ENCODE data around the gene VWA5B2.
"Not testable (repeated sequence)": the region's sequence is repeated elsewhere in the genome, so short reads cannot be mapped to it uniquely, and the experiment has no call there.

The VWA5B2 gene

DNA sequence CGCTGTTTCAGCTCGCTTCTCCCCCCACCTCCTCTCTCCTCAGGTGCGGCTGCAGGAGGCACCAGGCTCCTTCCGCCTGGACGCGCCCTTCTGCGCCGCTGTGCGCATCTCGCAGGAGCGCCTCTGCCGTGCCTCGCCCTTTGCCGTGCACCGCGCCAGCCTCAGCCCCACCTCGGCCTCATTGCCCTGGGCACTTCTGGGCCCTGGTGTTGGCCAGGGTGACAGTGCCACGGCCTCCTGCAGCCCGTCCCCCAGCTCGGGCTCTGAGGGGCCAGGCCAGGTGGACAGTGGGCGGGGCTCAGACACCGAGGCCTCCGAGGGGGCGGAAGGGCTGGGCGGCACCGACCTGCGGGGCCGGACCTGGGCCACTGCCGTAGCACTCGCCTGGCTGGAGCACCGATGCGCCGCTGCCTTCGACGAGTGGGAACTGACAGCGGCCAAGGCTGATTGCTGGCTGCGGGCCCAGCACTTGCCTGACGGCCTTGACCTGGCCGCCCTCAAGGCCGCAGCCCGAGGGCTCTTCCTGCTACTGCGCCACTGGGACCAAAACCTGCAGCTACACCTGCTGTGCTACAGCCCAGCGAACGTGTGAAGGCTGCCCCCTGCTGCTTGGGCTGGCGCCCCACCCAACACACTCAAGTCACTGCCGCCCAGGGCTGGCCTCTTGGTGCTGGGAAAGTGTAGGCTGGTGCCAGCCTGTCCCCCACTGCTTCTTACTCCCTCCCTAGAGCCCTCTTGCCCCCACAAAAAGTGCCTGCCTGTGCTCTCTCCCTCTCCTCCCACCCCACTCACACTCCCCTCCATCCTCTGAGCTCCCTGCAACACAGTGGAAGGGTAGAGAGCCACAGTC is 12.3 kb downstream of the VWA5B2 start:
- no peak for DNase-seq (ENCODE audit: low read depth in 2 of 2)

DNA sequence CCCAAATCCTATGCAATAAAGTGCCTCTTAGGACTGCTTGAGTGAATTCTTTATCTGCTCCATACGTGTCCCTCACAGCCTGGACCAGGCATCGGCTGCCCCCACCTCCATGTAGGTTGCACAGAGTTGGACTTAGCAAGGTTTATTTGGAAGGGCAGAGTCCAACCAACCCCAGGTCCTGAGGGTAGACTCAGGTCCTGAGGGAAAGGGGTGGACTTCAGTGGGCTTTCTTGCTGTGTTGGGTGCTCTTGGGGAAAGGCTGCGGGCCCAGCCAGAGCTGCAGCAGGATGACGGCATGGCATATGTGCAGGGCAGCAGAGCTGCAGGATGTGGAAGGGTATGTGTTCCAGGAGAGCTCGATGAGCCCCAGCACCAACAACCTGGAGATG is 12.9 kb downstream of the VWA5B2 start:
- no peak for DNase-seq (ENCODE audit: low read depth in 2 of 2)

DNA sequence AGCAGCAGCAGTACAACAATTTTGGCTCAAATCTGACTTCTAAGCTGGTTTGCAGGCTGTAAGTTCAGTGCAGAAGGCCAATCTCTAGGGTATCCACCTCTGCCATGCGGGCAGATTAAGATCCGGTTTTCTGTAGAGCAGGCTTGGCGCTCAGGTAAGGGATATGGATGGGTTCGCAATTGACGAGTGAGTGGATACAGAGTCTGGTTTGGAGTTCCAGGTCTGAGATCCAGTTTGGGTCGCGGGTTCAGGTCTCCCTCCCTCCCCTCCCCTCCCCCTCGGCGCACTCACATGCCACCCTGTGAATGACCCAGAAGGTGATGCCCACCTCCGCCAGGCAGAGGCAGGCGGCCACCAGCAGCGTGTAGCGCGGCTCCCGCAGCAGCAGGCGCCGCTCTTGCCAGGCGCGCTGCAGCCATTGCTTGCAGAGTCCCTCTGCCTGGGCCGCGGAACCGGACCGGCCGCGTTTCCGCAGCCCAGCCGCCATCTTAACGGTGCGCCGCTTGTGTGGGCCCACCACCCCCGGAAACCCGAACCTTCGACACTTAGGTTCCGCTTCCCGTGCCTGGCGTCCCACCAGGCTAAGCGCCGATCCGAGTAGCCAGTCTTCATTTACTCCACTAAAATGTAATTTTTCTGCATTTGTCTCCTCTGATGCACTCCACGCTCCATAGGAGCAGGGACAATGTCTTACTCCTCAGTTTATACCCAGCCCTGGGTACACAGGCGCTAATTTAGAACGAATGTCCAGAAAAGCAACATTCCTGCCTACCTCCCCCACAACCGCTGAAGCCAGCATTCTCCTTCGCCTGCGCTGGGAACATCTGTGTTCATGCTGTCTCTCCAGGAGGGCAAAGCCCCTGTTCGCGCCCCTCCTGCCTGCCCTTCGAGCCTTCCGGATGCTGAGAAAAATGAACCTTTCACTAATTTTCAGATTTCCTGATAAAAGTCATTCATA is 19.3 kb downstream of the VWA5B2 start, which contains the start of gene ALG3:
Gene ALG3 (minus strand): TSS at position 509 of the 958 bp plus-strand sequence. CDS start 22 bp downstream, at position 487.
- peak; percentile 77 to 83 for DNase-seq (ENCODE audit: low read depth in 2 of 2)

DNA sequence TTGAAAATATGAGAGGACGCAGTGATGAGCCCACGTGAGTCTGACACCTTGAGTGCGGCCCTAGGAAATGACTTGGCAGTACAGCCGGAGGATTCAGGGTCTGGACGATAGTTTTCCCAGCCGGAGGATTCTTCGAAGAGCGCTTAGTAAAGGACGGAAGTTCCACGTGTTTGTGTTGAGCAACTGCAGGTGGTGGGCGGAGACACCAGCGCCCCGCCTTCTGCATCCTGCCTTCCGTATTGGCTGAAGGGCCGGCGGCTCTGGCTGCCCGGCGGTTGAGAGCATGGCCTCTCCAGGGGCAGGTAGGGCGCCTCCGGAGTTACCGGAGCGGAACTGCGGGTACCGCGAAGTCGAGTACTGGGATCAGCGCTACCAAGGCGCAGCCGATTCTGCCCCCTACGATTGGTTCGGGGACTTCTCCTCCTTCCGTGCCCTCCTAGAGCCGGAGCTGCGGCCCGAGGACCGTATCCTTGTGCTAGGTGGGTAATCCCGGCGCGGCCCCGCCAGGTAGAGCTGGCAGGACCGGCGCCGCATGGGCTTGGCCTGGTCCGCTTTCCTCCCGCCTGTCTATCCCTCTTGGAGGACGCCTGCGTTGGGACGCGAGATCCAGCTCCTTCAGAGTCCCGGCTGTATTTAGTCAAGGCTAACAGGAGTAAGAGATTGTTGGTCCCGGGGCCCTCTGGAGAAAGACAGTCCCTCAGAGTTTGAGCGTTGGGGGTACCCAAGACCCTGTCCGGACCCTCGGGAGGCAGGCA is 20.2 kb downstream of the VWA5B2 start, which contains the start of gene EEF1AKMT4:
Gene EEF1AKMT4 (plus strand): TSS at position 261 of the 755 bp plus-strand sequence. CDS start 23 bp downstream, at position 284.
- peak; percentile 92 to 94 for DNase-seq (ENCODE audit: low read depth in 2 of 2)

DNA sequence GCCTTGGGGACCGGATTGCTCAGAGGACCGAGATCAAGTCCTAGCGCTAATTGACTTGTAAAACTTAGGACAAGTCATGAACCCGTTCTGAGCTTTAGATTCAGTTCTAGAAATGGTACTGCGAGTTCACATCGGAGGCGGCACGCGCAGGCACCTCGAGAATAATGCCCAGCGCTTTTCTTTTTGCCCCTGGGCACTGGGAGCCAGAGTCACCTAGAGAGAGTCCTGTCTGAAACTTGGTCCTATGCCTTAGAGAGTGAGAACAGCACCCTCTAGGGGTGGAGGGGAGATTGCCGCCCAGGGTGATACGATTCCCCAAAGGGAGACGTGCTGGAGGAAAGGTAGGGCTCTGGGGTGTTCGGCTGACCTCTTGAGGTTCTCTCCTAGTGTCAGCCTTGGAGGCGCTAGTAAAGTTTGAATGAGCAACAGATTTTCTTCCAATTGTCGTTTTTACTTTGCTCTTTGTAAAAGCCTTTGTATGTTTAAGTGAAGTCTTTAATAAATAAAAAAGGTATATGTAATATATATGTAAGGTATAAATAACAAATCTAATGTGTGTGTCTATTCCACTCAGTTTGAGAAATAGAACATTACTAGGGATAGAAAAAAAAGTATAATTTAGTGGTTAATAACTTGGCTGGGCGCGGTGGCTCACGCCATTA is 20.9 kb downstream of the VWA5B2 start:
- peak; percentile 77 to 90 for DNase-seq (ENCODE audit: low read depth in 2 of 2)

DNA sequence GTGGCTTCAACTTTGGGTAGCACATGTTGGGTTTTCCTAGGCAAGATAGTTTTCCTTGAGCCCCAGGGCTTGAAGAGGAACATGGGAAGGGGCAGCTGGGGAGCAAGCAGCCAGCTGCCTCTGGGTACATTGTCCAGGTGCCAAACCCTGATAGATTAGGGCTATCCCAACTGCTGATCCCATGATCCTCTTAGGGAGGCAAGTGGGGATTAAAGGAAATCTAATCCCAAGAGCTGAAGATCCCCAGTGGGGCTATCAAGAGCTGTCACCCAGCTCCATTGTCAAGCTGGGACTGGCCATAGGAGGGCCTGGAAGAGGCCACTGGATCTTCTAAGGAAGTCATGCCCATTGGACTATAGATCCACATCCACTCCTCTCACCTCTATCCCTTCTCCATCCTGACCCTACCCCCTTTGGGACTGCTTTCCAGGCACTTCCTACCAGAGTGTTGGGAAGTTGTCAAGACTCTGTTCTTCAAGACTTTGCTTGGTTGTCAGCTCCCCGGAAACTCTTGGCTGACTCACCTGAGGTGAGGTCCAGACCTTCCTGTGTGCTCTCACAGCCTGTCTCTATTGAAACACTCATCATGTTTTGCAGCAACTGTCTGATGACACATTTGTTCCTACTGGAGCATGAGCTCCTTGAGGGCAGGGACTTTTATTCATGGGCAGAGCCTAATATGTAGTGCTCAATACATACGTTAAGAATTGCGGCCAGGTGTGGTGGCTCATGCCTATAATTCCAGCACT is 26.1 kb downstream of the VWA5B2 start:
- no peak for DNase-seq (ENCODE audit: low read depth in 2 of 2)

DNA sequence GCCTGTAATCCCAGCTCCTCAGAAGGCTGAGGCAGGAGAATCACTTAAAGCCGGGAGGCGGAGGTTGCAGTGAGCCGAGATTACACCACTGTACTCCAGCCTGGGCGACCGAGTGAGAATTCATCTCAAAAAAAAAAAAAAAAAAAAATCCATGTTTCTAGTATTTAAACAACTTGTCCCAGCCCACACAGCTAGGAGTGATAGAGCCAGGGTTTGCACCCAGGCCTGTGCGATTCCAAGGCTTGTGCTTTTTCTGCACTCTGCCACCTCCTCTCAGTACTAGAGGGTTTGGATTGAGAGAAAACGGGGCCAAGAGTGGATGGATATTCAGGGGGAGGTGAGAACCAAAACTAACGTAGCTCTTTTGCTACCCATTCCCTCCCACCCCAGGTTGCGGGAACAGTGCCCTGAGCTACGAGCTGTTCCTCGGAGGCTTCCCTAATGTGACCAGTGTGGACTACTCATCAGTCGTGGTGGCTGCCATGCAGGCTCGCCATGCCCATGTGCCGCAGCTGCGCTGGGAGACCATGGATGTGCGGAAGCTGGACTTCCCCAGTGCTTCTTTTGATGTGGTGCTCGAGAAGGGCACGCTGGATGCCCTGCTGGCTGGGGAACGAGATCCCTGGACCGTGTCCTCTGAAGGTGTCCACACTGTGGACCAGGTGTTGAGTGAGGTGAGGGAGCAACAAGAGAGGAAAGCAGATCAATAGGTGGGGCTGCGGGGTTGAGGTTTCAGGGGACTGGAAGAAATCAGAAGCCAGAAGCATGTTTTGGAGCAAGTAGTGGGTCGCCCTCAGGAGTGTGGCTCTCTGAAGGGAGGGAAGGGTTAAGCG is 27.9 kb downstream of the VWA5B2 start:
- DNase-seq (ENCODE audit: low read depth in 2 of 2), result no peak

DNA sequence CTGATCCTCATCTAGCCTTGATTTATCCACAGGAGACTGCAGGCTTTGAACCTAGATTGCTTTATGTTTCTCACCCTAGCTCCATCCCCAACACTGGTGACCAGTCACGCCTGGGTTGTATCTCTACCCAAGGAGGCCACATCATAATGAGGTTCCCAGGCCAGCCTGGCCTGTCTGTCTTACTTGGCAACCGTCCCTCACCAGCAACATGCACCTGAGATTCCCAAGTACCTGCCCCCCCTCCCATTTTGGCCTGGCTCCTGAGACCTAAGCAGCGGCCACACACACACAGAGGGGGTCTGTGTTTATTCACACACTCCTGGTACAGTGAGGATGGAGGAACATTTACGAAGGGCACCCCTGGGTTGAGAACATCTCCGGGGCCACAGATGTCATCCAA is 29.5 kb downstream of the VWA5B2 start:
- DNase-seq (ENCODE audit: low read depth in 2 of 2), result no peak

DNA sequence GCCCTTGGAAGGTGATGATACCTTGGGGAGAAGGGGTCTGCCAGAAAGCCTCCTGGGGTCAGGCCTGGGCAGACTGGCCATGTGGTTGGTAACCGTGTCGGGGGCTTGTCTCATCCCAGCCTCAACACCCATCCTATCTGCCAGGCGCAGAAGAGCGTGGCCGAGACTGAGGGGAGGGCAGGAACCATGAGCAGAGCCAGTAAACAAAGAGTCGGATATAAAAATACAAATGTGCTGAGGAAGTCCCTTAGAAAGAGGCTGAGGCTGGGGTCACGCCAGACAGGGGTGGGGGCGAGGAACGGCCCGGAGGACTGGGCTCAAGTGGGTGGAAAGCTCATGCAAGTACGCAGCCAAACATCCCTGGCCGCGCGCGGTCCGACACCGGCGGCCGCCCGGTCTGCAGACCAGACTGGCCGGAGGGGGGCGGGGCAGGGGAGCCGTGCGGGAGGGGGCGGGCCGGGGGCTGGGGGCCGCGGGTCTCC is 30.1 kb downstream of the VWA5B2 start:
- DNase-seq (ENCODE audit: low read depth in 2 of 2), result no peak

DNA sequence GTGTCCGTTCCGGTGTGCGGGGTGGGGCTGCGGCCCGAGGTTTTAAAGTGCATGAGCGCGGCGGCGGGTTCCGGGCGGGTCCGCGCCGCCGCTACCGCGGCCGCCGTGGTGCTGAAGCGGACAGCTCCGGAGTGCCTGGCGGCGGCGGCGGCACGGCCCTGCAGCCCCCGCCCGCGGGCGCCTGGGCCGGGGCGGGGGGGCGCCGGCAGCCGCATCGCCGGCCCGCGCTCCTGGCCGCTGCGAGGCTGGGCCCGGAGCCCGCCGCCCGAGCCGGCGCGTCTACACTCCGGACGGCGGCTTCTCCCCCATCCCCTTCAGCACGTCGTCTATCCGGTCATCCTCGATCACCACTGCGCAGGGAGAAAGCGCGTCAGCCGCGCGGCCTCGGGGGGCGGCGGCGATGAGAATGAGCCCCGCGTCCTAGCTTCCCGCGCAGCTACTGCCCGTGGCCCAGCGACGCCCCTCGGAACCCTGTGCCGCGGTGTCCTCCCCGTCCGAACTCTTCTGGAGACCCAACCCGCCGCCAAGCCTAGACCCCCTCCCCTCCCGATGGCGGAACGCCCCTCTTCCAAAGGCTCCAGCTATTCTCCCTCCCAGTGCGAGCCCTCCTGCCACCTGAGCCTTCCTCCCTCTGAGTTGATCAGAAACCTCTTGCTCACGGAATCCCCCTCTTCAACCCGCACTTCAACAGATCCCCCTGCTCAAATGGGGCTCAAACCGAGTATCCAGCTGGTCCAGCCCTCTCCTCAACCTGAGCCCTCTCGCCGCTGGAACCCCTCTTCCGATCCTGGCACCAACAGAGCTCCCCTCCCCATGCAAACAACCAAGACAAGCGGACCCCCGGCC is 30.7 kb downstream of the VWA5B2 start:
- peak in 1 of 2 donors; percentile 23 for DNase-seq (ENCODE audit: low read depth in 2 of 2)

DNA sequence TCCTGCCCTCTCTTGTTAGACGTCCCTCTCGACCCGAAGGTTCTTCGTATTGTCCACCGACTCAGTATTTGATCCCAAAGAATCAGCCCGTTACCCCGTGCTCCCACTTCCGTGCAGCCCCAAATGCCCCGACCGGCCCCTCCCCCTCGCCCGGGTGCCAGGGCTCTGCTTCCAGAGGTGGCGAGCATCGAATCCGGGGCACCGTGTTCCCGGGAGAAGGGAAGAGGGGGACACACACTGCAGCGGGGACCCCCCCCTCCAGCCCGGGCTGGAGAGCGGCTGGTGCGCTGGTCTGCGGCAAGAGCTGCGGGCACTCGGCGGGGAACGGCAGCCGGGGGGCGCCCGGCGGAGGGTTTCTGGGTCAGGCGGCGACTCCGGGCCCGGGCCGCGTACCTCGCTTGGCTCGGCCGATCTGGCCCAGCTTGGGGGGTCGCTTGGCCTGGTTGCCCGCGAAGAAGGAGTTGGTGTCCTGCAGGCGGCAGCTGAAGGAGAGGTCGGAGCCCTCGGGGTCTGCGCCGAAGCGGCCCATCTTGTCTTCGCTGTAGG is 31.4 kb downstream of the VWA5B2 start:
- no peak for DNase-seq (ENCODE audit: low read depth in 2 of 2)

DNA sequence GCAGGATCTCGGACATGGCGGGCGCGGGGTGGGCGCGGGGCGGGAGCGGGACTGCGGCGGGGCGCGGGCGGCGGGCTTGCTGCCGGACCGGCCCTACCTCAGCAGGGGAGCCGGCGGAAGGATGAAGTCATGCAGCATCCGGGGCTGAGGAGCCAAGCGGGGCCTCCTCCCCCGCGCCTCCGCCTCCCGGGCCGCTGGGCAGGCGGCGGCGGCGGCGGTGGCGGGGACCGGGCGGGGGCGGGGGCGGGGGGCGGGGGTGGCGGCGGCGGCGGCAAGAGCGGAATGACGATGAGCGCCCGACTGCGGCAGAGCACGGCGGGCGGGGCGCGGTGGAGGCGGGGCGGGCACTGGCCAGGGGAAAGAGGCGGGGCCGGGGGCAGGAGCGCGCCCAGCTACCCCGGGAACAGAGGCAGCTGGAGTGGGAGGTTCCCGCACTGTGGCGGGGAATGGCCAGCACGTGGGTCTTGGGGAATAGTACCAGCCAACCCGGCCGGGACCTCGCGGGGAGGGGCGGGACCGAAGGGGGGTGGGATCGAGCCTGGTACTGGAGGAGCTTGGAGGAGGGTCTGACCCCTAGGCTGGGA is 32.0 kb downstream of the VWA5B2 start, which contains the start of gene CAMK2N2:
Gene CAMK2N2 (minus strand): TSS at position 284 of the 584 bp plus-strand sequence. CDS start 268 bp downstream, at position 16.
- DNase-seq (ENCODE audit: low read depth in 2 of 2), result peak; percentile 39 to 42

DNA sequence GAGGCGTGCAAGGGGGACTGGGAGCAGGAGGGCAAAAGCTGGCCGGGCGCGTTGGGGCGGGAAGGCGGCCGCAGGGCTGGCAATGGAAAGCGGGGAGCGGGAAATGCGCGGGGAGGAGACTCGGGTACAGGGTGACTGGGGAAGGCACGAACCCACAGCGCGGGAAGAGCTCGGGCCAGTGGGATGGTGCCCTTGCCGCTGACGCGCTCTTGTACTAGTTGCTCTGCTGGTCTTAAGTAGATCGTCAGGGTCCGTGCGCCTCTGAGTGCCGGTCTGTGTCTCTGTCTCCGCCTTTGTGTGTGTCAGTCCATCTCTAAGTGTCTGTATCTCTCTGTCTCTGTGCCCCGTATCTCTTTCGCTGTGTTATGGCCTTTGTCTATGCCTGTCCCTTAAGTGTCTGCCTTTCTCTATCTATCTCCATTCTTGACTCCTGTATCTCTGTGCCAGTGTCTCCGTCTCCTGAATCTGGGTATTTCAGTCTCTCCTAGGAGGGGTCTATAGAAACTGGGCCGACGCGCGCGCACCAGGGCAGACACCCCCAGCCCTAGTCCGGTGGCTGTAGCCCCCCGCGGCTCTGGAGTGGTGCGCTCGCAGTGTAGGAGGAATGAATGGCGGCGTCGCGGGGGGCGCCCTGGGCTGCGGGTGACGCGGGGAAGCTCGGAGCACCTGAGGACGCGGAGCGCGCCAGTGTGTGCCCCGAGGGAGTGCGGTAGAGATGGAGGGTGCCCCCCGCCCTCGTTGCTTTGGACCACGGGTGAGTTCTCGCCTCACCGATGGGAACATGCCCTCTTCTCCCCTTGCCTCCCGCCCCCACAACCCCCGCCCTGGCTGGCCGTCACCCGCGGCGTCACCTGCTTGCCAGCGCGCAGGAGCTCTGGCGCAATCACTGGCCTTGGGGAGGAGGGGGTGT is 32.7 kb downstream of the VWA5B2 start:
- peak in 1 of 2 donors; percentile 15 for DNase-seq (ENCODE audit: low read depth in 2 of 2)

DNA sequence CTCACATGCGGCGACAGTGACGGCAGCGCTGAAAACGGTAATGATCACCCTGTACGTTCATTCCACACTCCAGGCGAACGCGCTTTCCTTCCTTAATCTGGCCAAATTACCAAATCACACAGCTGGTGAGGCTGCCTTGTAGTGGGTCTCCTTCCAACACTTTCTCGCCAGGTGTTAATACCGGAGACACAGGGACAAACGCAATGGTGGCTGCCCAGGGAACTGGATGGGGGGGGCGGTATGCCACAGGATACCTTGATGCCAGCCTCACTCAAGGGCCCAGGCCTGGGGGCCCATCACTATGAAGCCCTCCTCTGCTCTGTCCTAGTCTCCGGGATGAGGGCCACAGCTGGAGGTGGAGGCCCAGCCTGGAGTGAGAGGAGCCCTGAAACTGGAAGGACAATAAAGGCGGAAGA is 33.4 kb downstream of the VWA5B2 start:
- no peak for DNase-seq (ENCODE audit: low read depth in 2 of 2)

DNA sequence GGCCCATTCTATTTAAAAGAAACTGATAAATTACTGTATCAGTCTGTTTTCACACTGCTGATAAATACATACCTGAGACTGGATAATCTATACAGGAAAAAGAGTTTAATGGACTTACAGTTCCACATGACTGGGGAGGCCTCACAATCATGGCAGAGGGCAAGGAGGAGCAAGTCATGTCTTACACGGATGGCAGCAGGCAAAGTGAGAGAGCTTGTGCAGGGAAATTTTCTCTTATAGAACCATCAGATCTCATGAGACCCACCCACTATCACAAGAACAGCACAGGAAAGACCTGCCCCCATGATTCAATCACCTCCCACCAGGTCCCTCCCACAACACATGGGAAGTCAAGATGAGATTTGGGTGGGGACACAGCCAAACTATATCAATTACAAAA is 37.9 kb downstream of the VWA5B2 start:
- DNase-seq (ENCODE audit: low read depth in 2 of 2), result not testable (repeated sequence)

DNA sequence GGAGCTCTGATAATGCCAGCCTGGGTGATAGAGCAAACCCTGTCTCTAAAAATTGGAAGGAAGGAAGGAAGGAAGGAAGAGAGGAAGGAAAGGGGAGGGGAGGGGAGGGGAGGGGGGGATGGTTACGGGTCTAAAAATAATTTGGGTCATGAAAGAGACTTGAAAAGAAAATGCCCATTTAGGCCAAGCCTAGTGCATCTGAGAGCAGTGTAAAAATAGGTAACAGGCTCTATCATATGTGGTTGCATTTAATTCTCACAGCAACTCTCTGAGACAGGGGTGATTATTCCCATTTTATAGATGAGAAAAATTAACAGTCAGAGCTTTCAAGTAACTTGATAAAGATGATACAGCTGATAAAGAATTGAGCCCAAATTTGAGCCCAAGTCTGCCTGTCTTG is 42.9 kb downstream of the VWA5B2 start:
- no peak for DNase-seq (ENCODE audit: low read depth in 2 of 2)

DNA sequence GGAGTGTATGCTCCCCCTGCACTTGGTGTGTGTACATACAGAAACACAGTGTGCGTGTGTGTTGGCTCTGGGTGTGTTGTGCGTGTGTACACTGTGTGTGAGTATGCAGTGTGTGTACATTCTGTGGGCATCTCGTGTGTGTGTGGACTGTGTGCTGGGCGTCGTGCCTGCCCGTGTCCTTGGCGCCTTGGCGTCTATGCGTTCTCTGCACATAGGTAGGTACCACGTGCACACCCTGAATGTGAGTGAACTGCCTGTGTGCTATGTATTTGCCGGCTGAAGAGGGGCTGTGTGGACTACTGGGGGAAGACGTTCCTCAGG is 46.0 kb downstream of the VWA5B2 start:
- DNase-seq (ENCODE audit: low read depth in 2 of 2), result no peak

All from stimulated activated CD8-positive, alpha-beta memory T cell treated with anti-CD3 and anti-CD28 coated beads, Interleukin-2, amount 100 ng/mL, for 48 hours (primary cell).